H9 (cell line): Measurements from ENCODE around the gene NF1. TPM values are rescaled to one million over a fixed set of nuclear protein-coding genes. Genes with fewer than 3 reads are reported as not detected.

Experiments used
- DNase-seq: peaks from one replicate; pipeline ENCODE4 v3.0.0-alpha.2; 2017
- H2AFZ ChIP-seq: one replicate; pipeline ENCODE4 v1.6.1; 2013; ENCODE audit warnings: mild to moderate bottlenecking, low read length, control low read depth, moderate library complexity
- H2AK5ac ChIP-seq: 2 replicates; pipeline ENCODE4 v1.6.1; 2013; ENCODE audit warnings: low read length, control low read depth, mixed read lengths; ENCODE audit not compliant: insufficient read length
- H2BK120ac ChIP-seq: one replicate; pipeline ENCODE4 v1.6.1; 2013; ENCODE audit warnings: low read depth, mild to moderate bottlenecking, low read length, control low read depth, inconsistent platforms; ENCODE audit not compliant: poor library complexity, severe bottlenecking
- H2BK12ac ChIP-seq: 2 replicates; pipeline ENCODE4 v1.6.1; 2013; ENCODE audit warnings: low read length, control low read depth, mixed read lengths, low read depth; ENCODE audit not compliant: insufficient read length
- H2BK15ac ChIP-seq: 2 replicates; pipeline ENCODE4 v1.6.1; 2013; ENCODE audit warnings: low read depth, low read length, control low read depth
- H2BK20ac ChIP-seq: one replicate; pipeline ENCODE4 v1.6.1; 2013; ENCODE audit warnings: low read depth, mild to moderate bottlenecking, low read length, control low read depth, inconsistent platforms; ENCODE audit not compliant: poor library complexity, severe bottlenecking
- H2BK5ac ChIP-seq: 2 replicates; pipeline ENCODE4 v1.6.1; 2013; ENCODE audit warnings: low read length, control low read depth, mixed read lengths; ENCODE audit not compliant: insufficient read length
- H3K14ac ChIP-seq: 2 replicates; pipeline ENCODE4 v1.6.1; 2013; ENCODE audit warnings: low read length, control low read depth; ENCODE audit not compliant: insufficient read depth
- H3K18ac ChIP-seq: 2 replicates; pipeline ENCODE4 v1.6.1; 2013; ENCODE audit warnings: low read depth, mild to moderate bottlenecking, mixed read lengths, low read length, control low read depth; ENCODE audit not compliant: insufficient read length
- H3K23ac ChIP-seq: 2 replicates; pipeline ENCODE4 v1.6.1; 2013; ENCODE audit warnings: low read length, control low read depth, mixed read lengths, low read depth; ENCODE audit not compliant: insufficient read length
- H3K23me2 ChIP-seq: 2 replicates; pipeline ENCODE4 v1.6.1; 2013; ENCODE audit warnings: low read depth, mild to moderate bottlenecking, mixed read lengths, low read length, control low read depth; ENCODE audit not compliant: insufficient read length, poor library complexity, severe bottlenecking
- H3K27ac ChIP-seq: 2 replicates; pipeline ENCODE4 v1.5.1; 2013; ENCODE audit warnings: low read length, control low read depth, mixed read lengths, low read depth; ENCODE audit not compliant: insufficient read length
- H3K27me3 ChIP-seq: 2 replicates; pipeline ENCODE4 v1.6.1; 2013; ENCODE audit warnings: low read length, control low read depth, inconsistent platforms; ENCODE audit not compliant: insufficient read depth
- H3K4ac ChIP-seq: 2 replicates; pipeline ENCODE4 v1.6.1; 2013; ENCODE audit warnings: low read depth, mild to moderate bottlenecking, control low read depth, inconsistent platforms, low read length, moderate library complexity
- H3K4me1 ChIP-seq: 2 replicates; pipeline ENCODE4 v1.6.1; 2013; ENCODE audit warnings: low read length, control low read depth, inconsistent platforms; ENCODE audit not compliant: insufficient read depth
- H3K4me2 ChIP-seq: 2 replicates; pipeline ENCODE4 v1.6.1; 2013; ENCODE audit warnings: low read length, control low read depth, mixed read lengths; ENCODE audit not compliant: insufficient read length, insufficient read depth
- H3K56ac ChIP-seq: 2 replicates; pipeline ENCODE4 v1.6.1; 2013; ENCODE audit warnings: low read depth, mild to moderate bottlenecking, mixed read lengths, low read length, control low read depth; ENCODE audit not compliant: insufficient read length
- H3K79me1 ChIP-seq: 2 replicates; pipeline ENCODE4 v1.6.1; 2013; ENCODE audit warnings: low read depth, mild to moderate bottlenecking, moderate library complexity, low read length, control low read depth, inconsistent platforms; ENCODE audit not compliant: insufficient read depth, poor library complexity, severe bottlenecking
- H3K79me2 ChIP-seq: 2 replicates; pipeline ENCODE4 v1.6.1; 2013; ENCODE audit warnings: low read length, control low read depth, inconsistent platforms; ENCODE audit not compliant: insufficient read depth
- H3K9ac ChIP-seq: 2 replicates; pipeline ENCODE4 v1.6.1; 2013; ENCODE audit warnings: low read length, control low read depth, mixed read lengths; ENCODE audit not compliant: insufficient read length; ENCODE audit errors: extremely low read depth
- H3K9me3 ChIP-seq: one replicate; pipeline ENCODE4 v1.6.1; 2013; ENCODE audit warnings: low read depth, low read length, inconsistent platforms; ENCODE audit not compliant: control insufficient read depth
- H3T11ph ChIP-seq: one replicate; pipeline ENCODE4 v1.6.1; 2013; ENCODE audit warnings: mild to moderate bottlenecking, low read length, control low read depth, inconsistent platforms
- H4K20me1 ChIP-seq: one replicate; pipeline ENCODE4 v1.6.1; 2013; ENCODE audit not compliant: control insufficient read depth, insufficient read length, insufficient read depth
- H4K5ac ChIP-seq: 2 replicates; pipeline ENCODE4 v1.6.1; 2013; ENCODE audit warnings: low read depth, mild to moderate bottlenecking, mixed read lengths, low read length, control low read depth; ENCODE audit not compliant: insufficient read length
- H4K8ac ChIP-seq: replicated peaks from 2 replicates; pipeline ENCODE4 v1.6.1; 2013; ENCODE audit warnings: low read length, control low read depth, mixed read lengths, low read depth; ENCODE audit not compliant: insufficient read length
- H4K91ac ChIP-seq: 2 replicates; pipeline ENCODE4 v1.6.1; 2013; ENCODE audit warnings: low read depth, mild to moderate bottlenecking, moderate library complexity, mixed read lengths, low read length, control low read depth; ENCODE audit not compliant: insufficient read length
- H3K27ac Mint-ChIP-seq, 3 experiments: 2 replicates in 2 of 3; 3 replicates in 1 of 3; pipeline ENCODE4 v1.8.0; 2020 to 2021; ENCODE audit warnings: mixed read lengths in 3 of 3, mild to moderate bottlenecking in 1 of 3, moderate library complexity in 1 of 3
- H3K27me3 Mint-ChIP-seq: 2 replicates; pipeline ENCODE4 v1.8.0; 2021; ENCODE audit warnings: low read depth, mild to moderate bottlenecking, moderate library complexity, mixed read lengths
- H3K36me3 Mint-ChIP-seq, 3 experiments: 2 replicates in 2 of 3; 3 replicates in 1 of 3; pipeline ENCODE4 v1.8.0; 2020 to 2021; ENCODE audit warnings: low read depth in 3 of 3, mixed read lengths in 3 of 3; ENCODE audit not compliant: insufficient read depth in 1 of 3
- H3K4me1 Mint-ChIP-seq, 2 experiments: 2 replicates each; pipeline ENCODE4 v1.8.0; 2020; ENCODE audit warnings: mixed read lengths in 2 of 2
- H3K4me3 Mint-ChIP-seq, 2 experiments: 2 replicates in 1 of 2; 3 replicates in 1 of 2; pipeline ENCODE4 v1.8.0; 2020 to 2021; ENCODE audit warnings: mild to moderate bottlenecking in 2 of 2, mixed read lengths in 2 of 2, moderate library complexity in 1 of 2
- H3K9me3 Mint-ChIP-seq, 2 experiments: 2 replicates in 1 of 2; 3 replicates in 1 of 2; pipeline ENCODE4 v1.8.0; 2020; ENCODE audit warnings: mild to moderate bottlenecking in 2 of 2, mixed read lengths in 2 of 2, moderate library complexity in 1 of 2
- WGBS: extraction: QIAGEN DNeasy Blood & Tissue Kit; methylation state at CpG from one replicate; pipeline ENCODE4 v1.1.7; 2013; ENCODE audit warnings: missing lambda C conversion rate, low lambda C conversion rate, mixed read lengths; ENCODE audit not compliant: insufficient read length; ENCODE audit errors: extremely low coverage; 5-methylcytosine and 5-hydroxymethylcytosine counted together
- total RNA-seq: library from RNA; stranded (reverse); gene quantifications from 2 replicates; pipeline ENCODE4 v1.2.1, GENCODE V29; 2021
- TF ChIP-seq, protein P1 (sequence below): fragments of 200-600 bp; sonication (generic); conservative IDR thresholded peaks from 3 replicates; pipeline ENCODE4 v1.8.0; 2021; ENCODE audit warnings: antibody characterized with exemption, mild to moderate bottlenecking

Gene NF1
- total RNA-seq, 1 experiment from 2014 or later, result 38.1 TPM

DNA sequence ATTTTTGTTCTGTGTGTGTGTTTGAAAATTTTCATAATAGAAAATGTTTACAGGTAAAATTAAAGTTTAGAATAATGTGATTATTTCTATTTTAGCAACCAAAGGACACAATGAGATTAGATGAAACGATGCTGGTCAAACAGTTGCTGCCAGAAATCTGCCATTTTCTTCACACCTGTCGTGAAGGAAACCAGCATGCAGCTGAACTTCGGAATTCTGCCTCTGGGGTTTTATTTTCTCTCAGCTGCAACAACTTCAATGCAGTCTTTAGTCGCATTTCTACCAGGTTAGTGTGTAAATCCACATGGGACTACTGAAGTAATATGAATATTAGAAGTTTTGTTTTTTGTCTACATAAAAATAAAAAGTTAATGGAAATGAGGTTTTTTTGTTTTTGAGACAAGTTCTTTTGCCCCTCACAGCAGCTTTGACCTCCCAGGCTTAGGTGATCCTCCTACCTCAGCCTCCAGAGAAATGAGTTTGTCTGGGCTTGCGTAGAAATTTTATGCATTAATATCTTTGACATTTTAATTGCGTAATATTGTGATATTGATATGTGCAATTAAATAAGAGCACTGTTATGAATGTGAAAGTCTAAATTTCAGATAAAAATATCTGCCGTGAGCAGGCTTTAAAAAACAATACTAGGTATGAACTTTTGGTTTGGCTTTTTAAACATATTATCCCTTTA is 68.5 kb downstream of the NF1 start:
- H2BK12ac ChIP-seq, result no peak overlapping the region
- Mint-ChIP-seq H3K36me3 (peaks cover 0 to 12% (median 10%) of the 10 kb centered on the region in 3 experiments; a peak in 4 of 7 replicates), H3K9me3 (no peaks in the 10 kb centered on the region), H3K27ac (no peak overlapping the region), H3K27me3 (no peaks in the 10 kb centered on the region), H3K4me3 (no peak overlapping the region), H3K4me1 (peaks cover 0 to 4% of the 10 kb centered on the region in 2 experiments; a peak in 1 of 4 replicates)
- no peak overlapping the region for H2BK120ac ChIP-seq
- H4K8ac ChIP-seq, result no peak overlapping the region
- H3K23ac ChIP-seq, result no peak overlapping the region
- no peak overlapping the region for H3K4ac ChIP-seq
- no peak overlapping the region for H2AFZ ChIP-seq
- H3K9ac ChIP-seq, result no peak overlapping the region
- no peaks in the 10 kb centered on the region for H3K23me2 ChIP-seq
- H3K18ac ChIP-seq, result no peak overlapping the region
- no peak for DNase-seq
- H2BK5ac ChIP-seq, result no peak overlapping the region
- no peak overlapping the region for H4K91ac ChIP-seq
- H3K56ac ChIP-seq, result no peak overlapping the region
- no peaks in the 10 kb centered on the region for H4K20me1 ChIP-seq
- no peaks in the 10 kb centered on the region for H3K27me3 ChIP-seq
- no peak overlapping the region for H2BK20ac ChIP-seq
- no peak overlapping the region for H4K5ac ChIP-seq
- H3K27ac ChIP-seq, result no peak overlapping the region
- H2AK5ac ChIP-seq, result no peak overlapping the region
- WGBS, result 100% methylated on average over 2 of the region's 7 CpGs
- no peaks in the 10 kb centered on the region for H3K4me1 ChIP-seq
- no peak overlapping the region for H3T11ph ChIP-seq
- H2BK15ac ChIP-seq, result no peak overlapping the region
- H3K79me1 ChIP-seq, result no peaks in the 10 kb centered on the region
- no peak overlapping the region for H3K14ac ChIP-seq
- H3K9me3 ChIP-seq, result no peaks in the 10 kb centered on the region
- TF ChIP-seq, protein P1, sequence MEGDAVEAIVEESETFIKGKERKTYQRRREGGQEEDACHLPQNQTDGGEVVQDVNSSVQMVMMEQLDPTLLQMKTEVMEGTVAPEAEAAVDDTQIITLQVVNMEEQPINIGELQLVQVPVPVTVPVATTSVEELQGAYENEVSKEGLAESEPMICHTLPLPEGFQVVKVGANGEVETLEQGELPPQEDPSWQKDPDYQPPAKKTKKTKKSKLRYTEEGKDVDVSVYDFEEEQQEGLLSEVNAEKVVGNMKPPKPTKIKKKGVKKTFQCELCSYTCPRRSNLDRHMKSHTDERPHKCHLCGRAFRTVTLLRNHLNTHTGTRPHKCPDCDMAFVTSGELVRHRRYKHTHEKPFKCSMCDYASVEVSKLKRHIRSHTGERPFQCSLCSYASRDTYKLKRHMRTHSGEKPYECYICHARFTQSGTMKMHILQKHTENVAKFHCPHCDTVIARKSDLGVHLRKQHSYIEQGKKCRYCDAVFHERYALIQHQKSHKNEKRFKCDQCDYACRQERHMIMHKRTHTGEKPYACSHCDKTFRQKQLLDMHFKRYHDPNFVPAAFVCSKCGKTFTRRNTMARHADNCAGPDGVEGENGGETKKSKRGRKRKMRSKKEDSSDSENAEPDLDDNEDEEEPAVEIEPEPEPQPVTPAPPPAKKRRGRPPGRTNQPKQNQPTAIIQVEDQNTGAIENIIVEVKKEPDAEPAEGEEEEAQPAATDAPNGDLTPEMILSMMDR, result no peak
- H3K79me2 ChIP-seq, result no peaks in the 10 kb centered on the region
- H3K4me2 ChIP-seq, result no peak overlapping the region
